ENCODE data around the gene NAV1.
"Not testable (repeated sequence)": the region's sequence is repeated elsewhere in the genome, so short reads cannot be mapped to it uniquely, and the experiment has no call there.

NAV1 gene

GRCh38 chr1:201540846-201541735 lies 2.2 kb downstream of the NAV1 start:
- DNase-seq = no peak
- in situ Hi-C loops (cut with MboI; ENCODE audit: low pct_unique_long_range_greater_than_20kb, low sequenced_read_pairs) = no loop called here

- DNase-seq = no peak
- in situ Hi-C loops (cut with MboI; ENCODE audit: low pct_unique_long_range_greater_than_20kb, low sequenced_read_pairs) = no loop called here
Measured at GRCh38 chr1:201542309-201543035, 3.5 kb downstream of the NAV1 start.

- DNase-seq = no peak
- in situ Hi-C loops (cut with MboI; ENCODE audit: low pct_unique_long_range_greater_than_20kb, low sequenced_read_pairs) = no loop called here
Measured at GRCh38 chr1:201543871-201544642, 5.1 kb downstream of the NAV1 start.

- DNase-seq = no peak
- in situ Hi-C loops (cut with MboI; ENCODE audit: low pct_unique_long_range_greater_than_20kb, low sequenced_read_pairs) = no loop called here
Measured at GRCh38 chr1:201544710-201545109, 5.8 kb downstream of the NAV1 start.

- in situ Hi-C loops (cut with MboI; ENCODE audit: low pct_unique_long_range_greater_than_20kb, low sequenced_read_pairs) = no loop called here
- DNase-seq = no peak
Measured at GRCh38 chr1:201545851-201546492, 7.0 kb downstream of the NAV1 start.

- in situ Hi-C loops (cut with MboI; ENCODE audit: low pct_unique_long_range_greater_than_20kb, low sequenced_read_pairs); DNase-seq: not testable (repeated sequence)
Measured at GRCh38 chr1:201549522-201549921, 10.6 kb downstream of the NAV1 start.

- in situ Hi-C loops (cut with MboI; ENCODE audit: low pct_unique_long_range_greater_than_20kb, low sequenced_read_pairs) = loop anchor here (10.0 kb wide), 1 partner anchor 244 kb away; no protein-coding TSS in a partner anchor
Measured at GRCh38 chr1:201551096-201551495, 12.2 kb downstream of the NAV1 start.

GRCh38 chr1:201551877-201552731 lies 13.2 kb downstream of the NAV1 start:
- in situ Hi-C loops (cut with MboI; ENCODE audit: low pct_unique_long_range_greater_than_20kb, low sequenced_read_pairs) = loop anchor here (10.0 kb wide), 1 partner anchor 243 kb away; no protein-coding TSS in a partner anchor
- no peak for DNase-seq

More at GRCh38 chr1:201551096-201551495, 12.2 kb downstream of the NAV1 start:
- no peak for DNase-seq

GRCh38 chr1:201552941-201553351 lies 14.0 kb downstream of the NAV1 start:
- in situ Hi-C loops (cut with MboI; ENCODE audit: low pct_unique_long_range_greater_than_20kb, low sequenced_read_pairs) = loop anchor here (10.0 kb wide), 1 partner anchor 242 kb away; no protein-coding TSS in a partner anchor
- DNase-seq = no peak

GRCh38 chr1:201553496-201554189 lies 14.7 kb downstream of the NAV1 start:
- no peak for DNase-seq
- in situ Hi-C loops (cut with MboI; ENCODE audit: low pct_unique_long_range_greater_than_20kb, low sequenced_read_pairs) = loop anchor here (10.0 kb wide), 1 partner anchor 241 kb away; no protein-coding TSS in a partner anchor

GRCh38 chr1:201554190-201554600 lies 15.3 kb downstream of the NAV1 start:
- DNase-seq = no peak
- in situ Hi-C loops (cut with MboI; ENCODE audit: low pct_unique_long_range_greater_than_20kb, low sequenced_read_pairs) = loop anchor here (10.0 kb wide), 1 partner anchor 241 kb away; no protein-coding TSS in a partner anchor

GRCh38 chr1:201554789-201555592 lies 16.1 kb downstream of the NAV1 start:
- in situ Hi-C loops (cut with MboI; ENCODE audit: low pct_unique_long_range_greater_than_20kb, low sequenced_read_pairs) = loop anchor here (10.0 kb wide), 1 partner anchor 240 kb away; no protein-coding TSS in a partner anchor

GRCh38 chr1:201555593-201555945 lies 16.6 kb downstream of the NAV1 start:
- no peak for DNase-seq
- in situ Hi-C loops (cut with MboI; ENCODE audit: low pct_unique_long_range_greater_than_20kb, low sequenced_read_pairs) = loop anchor here (10.0 kb wide), 1 partner anchor 239 kb away; no protein-coding TSS in a partner anchor

More at GRCh38 chr1:201554789-201555592, 16.1 kb downstream of the NAV1 start:
- DNase-seq = no peak

GRCh38 chr1:201556841-201557571 lies 18.1 kb downstream of the NAV1 start:
- DNase-seq = no peak
- in situ Hi-C loops (cut with MboI; ENCODE audit: low pct_unique_long_range_greater_than_20kb, low sequenced_read_pairs) = loop anchor here (10.0 kb wide), 1 partner anchor 238 kb away; no protein-coding TSS in a partner anchor

GRCh38 chr1:201557572-201557958 lies 18.6 kb downstream of the NAV1 start:
- DNase-seq = no peak
- in situ Hi-C loops (cut with MboI; ENCODE audit: low pct_unique_long_range_greater_than_20kb, low sequenced_read_pairs) = loop anchor here (10.0 kb wide), 1 partner anchor 237 kb away; no protein-coding TSS in a partner anchor
